ENCODE measurements around the gene CFAP91. TPM values are rescaled to one million over a fixed set of nuclear protein-coding genes. Genes with fewer than 3 reads are reported as not detected.

CFAP91 gene
- total RNA-seq (ENCODE audit: unreplicated experiment) = 0.59 TPM
- long read RNA-seq = 0 reads

- no peaks in the 10 kb centered on the region for H3K36me3 Mint-ChIP-seq (ENCODE audit: unreplicated experiment)
- H3K4me3 Mint-ChIP-seq (ENCODE audit: unreplicated experiment) = peak within 1 kb of the TSS; percentile 86
- H3K4me1 Mint-ChIP-seq (ENCODE audit: low read depth, unreplicated experiment) = no peaks in the 10 kb centered on the region
- H3K27ac Mint-ChIP-seq (ENCODE audit: unreplicated experiment) = no peak within 1 kb of the TSS
- no peaks in the 10 kb centered on the region for H3K27me3 Mint-ChIP-seq (ENCODE audit: unreplicated experiment)
- TF ChIP-seq CTCF (IDR thresholded peaks at IDR 0.05; ENCODE audit: partially characterized antibody, unreplicated experiment) = no peak
- peaks cover 3% of the 10 kb centered on the region for H3K9me3 Mint-ChIP-seq (ENCODE audit: unreplicated experiment)
- DNase-seq = peak; percentile 99
These were observed at the start of gene CFAP91 for GRCh38 chr3:119702530-119703527. Gene CFAP91, plus strand, starts transcription at chr3:119703022. Its CDS starts 77 bp downstream, at chr3:119703099.

DNA sequence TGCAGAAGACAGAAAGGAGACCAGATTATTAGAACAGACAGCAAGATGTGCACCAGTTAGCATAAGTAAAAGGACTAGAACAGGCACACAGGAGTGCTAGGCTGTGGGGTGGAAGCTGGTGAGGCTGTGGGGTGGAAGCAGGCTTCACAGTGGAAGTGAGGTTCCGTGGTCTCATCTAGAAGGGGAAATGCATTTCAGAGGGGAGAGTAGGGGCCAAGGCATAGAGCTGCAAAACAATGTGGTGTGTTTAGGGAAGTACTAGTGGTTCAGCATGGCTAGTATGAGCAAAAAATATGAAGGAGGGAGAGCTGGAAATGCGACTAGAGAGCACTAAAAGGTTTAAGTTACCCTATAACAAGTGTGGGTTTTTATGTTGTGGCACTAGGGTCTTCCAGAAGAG is 48.9 kb upstream of the CFAP91 start:
- Mint-ChIP-seq H3K36me3 (ENCODE audit: unreplicated experiment) (no peaks in the 10 kb centered on the region), H3K27ac (ENCODE audit: unreplicated experiment) (no peak overlapping the region), H3K4me1 (ENCODE audit: low read depth, unreplicated experiment) (no peaks in the 10 kb centered on the region), H3K9me3 (ENCODE audit: unreplicated experiment) (no peaks in the 10 kb centered on the region), H3K27me3 (ENCODE audit: unreplicated experiment) (peaks cover 2% of the 10 kb centered on the region), H3K4me3 (ENCODE audit: unreplicated experiment) (no peak overlapping the region)
- no peak for TF ChIP-seq CTCF (IDR thresholded peaks at IDR 0.05; ENCODE audit: partially characterized antibody, unreplicated experiment)
- DNase-seq = no peak

DNA sequence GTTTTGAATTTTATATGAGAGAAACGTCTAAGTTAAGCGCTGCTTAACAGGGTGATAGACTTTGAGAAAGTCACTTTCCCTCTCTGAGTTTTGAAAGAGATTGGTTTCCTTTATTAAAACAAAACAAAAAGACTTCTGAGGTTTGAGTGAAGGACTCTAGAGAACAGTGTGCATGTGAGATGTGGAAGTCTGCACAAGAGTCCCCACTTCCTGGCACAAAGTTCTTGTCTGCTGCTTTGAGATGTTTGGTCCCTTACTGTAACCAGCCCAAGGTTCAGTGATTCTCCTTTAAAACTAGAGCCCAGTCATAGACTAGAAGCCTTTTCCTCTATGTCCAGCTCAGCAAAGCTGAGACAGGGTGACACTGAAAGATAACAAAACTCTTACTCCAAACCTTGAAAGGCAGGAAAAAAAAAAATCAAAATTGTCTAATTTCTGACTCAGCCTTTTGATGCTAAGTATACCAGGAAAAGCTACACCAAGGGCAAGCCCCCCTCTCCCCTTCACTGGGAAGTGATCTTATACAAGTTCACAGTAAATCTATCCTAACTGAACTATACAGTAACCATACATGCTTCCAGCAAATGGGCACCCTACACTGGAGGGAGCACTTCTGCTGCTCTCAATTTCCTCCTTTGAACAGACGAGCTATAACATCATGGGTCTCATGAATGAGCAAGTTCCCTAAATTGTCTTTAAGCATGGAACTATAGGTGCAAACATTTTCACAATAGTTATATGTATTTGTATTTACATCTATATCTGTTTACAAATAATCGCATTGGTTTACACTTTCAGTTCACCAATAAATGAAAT is 44.7 kb upstream of the CFAP91 start:
- no peaks in the 10 kb centered on the region for H3K36me3 Mint-ChIP-seq (ENCODE audit: unreplicated experiment)
- no peak for DNase-seq
- H3K27me3 Mint-ChIP-seq (ENCODE audit: unreplicated experiment) = peaks cover 2% of the 10 kb centered on the region
- H3K4me3 Mint-ChIP-seq (ENCODE audit: unreplicated experiment) = no peak overlapping the region
- H3K9me3 Mint-ChIP-seq (ENCODE audit: unreplicated experiment) = no peaks in the 10 kb centered on the region
- TF ChIP-seq CTCF (IDR thresholded peaks at IDR 0.05; ENCODE audit: partially characterized antibody, unreplicated experiment) = no peak
- peaks cover 3% of the 10 kb centered on the region for H3K4me1 Mint-ChIP-seq (ENCODE audit: low read depth, unreplicated experiment)
- no peak overlapping the region for H3K27ac Mint-ChIP-seq (ENCODE audit: unreplicated experiment)

DNA sequence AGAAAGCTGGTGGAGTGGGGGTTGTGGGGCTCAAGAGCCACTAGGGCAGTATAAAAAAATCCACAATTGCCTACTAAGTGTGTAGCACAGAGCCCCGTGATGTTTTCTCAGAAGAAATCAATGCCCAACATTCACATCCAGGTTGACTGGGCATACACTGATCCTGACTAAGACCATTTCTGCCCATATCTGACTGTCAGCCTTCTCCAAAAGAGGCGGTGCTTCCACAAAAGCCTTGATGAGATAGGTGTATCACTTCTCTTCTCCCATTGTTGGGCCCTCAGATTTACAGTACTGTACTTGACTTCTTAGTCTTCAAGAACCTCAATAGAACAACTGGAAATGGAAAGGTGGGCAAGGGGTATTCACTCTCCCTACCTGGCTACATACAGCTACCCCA is 43.8 kb upstream of the CFAP91 start:
- Mint-ChIP-seq H3K4me1 (ENCODE audit: low read depth, unreplicated experiment) (peaks cover 3% of the 10 kb centered on the region), H3K36me3 (ENCODE audit: unreplicated experiment) (no peaks in the 10 kb centered on the region), H3K9me3 (ENCODE audit: unreplicated experiment) (no peaks in the 10 kb centered on the region), H3K27me3 (ENCODE audit: unreplicated experiment) (peaks cover 2% of the 10 kb centered on the region), H3K27ac (ENCODE audit: unreplicated experiment) (no peak overlapping the region), H3K4me3 (ENCODE audit: unreplicated experiment) (no peak overlapping the region)
- DNase-seq = no peak
- no peak for TF ChIP-seq CTCF (IDR thresholded peaks at IDR 0.05; ENCODE audit: partially characterized antibody, unreplicated experiment)
